BLaER1 treated with 17β-estradiol and CSF1 and Interleukin-3, amounts not matched to agents 10 nM and 100 nM (cell line): ENCODE measurements around the gene TP53BP2.
"Not testable (repeated sequence)": the region's sequence is repeated elsewhere in the genome, so short reads cannot be mapped to it uniquely, and the experiment has no call there.

ENCODE experiments used
- H3K27ac ChIP-seq, 11 experiments: shearing (Covaris generic); formaldehyde crosslinking; 2 replicates each; pipeline ENCODE4 v1.8.1; 2022
- H3K27me3 ChIP-seq, 11 experiments: shearing (Covaris generic); formaldehyde crosslinking; 2 replicates each; pipeline ENCODE4 v1.8.1; 2022
- H3K36me3 ChIP-seq, 11 experiments: shearing (Covaris generic); formaldehyde crosslinking; 2 replicates each; pipeline ENCODE4 v1.8.1; 2022
- H3K4me1 ChIP-seq, 10 experiments: shearing (Covaris generic); formaldehyde crosslinking; 2 replicates each; pipeline ENCODE4 v1.8.1; 2022
- H3K4me2 ChIP-seq, 11 experiments: shearing (Covaris generic); formaldehyde crosslinking; 2 replicates each; pipeline ENCODE4 v1.8.1; 2022
- H3K4me3 ChIP-seq, 10 experiments: shearing (Covaris generic); formaldehyde crosslinking; 2 replicates each; pipeline ENCODE4 v1.8.1; 2022
- H3K9ac ChIP-seq, 11 experiments: shearing (Covaris generic); formaldehyde crosslinking; 2 replicates each; pipeline ENCODE4 v1.8.1; 2022
- H3K9me3 ChIP-seq, 11 experiments: shearing (Covaris generic); formaldehyde crosslinking; replicated peaks in 1 of 11; 2 replicates each; pipeline ENCODE4 v1.8.1; 2022
- H4K20me1 ChIP-seq, 11 experiments: shearing (Covaris generic); formaldehyde crosslinking; 2 replicates each; pipeline ENCODE4 v1.8.1; 2022
- Cebpa-rat ChIP-seq, 11 experiments: shearing (Covaris generic); IDR thresholded peaks; 2 replicates each; pipeline ENCODE4 v1.8.1; 2022

TP53BP2 gene

DNA sequence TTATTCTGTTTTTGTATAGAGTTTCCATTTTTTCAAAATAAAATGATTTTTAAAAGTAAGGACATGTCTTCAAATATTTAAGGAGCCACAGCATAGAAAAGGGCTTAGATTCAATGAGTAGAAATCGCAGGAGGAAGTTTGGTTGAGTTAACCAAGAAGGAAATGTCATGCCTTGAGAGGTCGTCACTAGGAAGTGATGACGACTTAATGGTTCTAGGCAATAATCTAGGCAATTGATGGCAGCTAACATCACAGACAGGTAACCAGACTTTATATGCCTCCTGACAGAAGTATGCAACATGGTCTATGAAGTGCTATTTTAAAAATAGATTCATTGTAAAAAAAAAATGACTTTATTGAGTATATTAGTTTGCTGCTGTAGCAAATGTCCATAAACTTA, 32.1 kb upstream of the TP53BP2 start:
- Histone ChIP-seq H3K4me1 (no peaks in the 10 kb centered on the region), H3K9me3 (peaks cover 0 to 10% (median 0%) of the 10 kb centered on the region in 11 experiments; a peak in 3 of 22 replicates), H3K36me3 (no peaks in the 10 kb centered on the region), H3K4me3 (no peak overlapping the region), H3K27me3 (no peaks in the 10 kb centered on the region), H3K27ac (no peak overlapping the region), H3K9ac (no peak overlapping the region), H4K20me1 (no peaks in the 10 kb centered on the region), H3K4me2 (no peak overlapping the region)
- TF ChIP-seq Cebpa-rat (IDR thresholded peaks at IDR 0.05) = no peak

DNA sequence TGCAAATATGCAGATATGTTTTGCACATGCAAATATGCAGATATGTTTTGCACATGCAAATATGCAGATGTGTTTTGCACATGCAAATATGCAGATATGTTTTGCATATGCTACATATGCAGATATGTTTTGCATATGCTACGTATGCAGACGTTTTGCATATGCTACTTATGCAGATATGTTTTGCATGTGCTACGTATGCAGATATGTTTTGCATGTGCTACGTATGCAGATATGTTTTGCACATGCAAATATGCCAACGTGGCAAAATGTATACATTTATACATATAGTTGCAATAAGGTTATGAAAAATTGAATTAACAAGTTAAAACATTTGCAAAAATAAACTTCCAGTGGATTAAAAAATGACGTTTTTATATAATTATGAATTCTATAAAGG, 30.8 kb upstream of the TP53BP2 start:
- H3K9ac ChIP-seq = no peak overlapping the region
- no peaks in the 10 kb centered on the region for H4K20me1 ChIP-seq
- H3K4me2 ChIP-seq = no peak overlapping the region
- no peak overlapping the region for H3K27ac ChIP-seq
- no peaks in the 10 kb centered on the region for H3K36me3 ChIP-seq
- peaks cover 0 to 10% (median 0%) of the 10 kb centered on the region in 11 experiments; a peak in 3 of 22 replicates for H3K9me3 ChIP-seq
- 0 out of 20 replicates have a peak, but pooled peaks cover 0 to under 1% (median 0%) of the 10 kb centered on the region in 10 experiments for H3K4me1 ChIP-seq
- H3K27me3 ChIP-seq = no peaks in the 10 kb centered on the region
- no peak for TF ChIP-seq Cebpa-rat (IDR thresholded peaks at IDR 0.05)
- H3K4me3 ChIP-seq = no peak overlapping the region

DNA sequence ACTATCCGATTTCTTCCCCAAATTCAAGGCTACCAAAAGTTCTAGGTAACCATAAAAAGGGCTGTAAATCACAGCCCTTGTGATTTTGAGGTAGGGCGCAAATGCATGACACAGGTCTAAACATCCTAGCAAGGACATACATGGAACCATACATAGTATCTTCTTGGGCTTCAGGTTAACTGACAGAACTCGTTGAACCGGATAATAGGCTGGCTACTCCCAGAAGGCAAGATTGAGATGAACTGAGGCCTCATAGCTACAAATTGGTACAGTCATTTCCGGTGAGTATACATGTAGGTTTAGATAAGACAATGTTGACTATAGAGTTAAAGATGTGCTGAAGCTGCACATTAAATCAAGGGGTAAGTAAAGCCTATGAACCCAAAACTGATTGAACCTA, 27.3 kb upstream of the TP53BP2 start:
- H3K27me3 ChIP-seq = no peaks in the 10 kb centered on the region
- H3K36me3 ChIP-seq = no peaks in the 10 kb centered on the region
- H3K4me1 ChIP-seq = peaks cover 0 to 12% (median 9%) of the 10 kb centered on the region in 10 experiments; a peak in 9 of 20 replicates
- peaks cover 0 to 10% (median 0%) of the 10 kb centered on the region in 11 experiments; a peak in 5 of 22 replicates for H3K9me3 ChIP-seq
- H3K9ac ChIP-seq = no peak overlapping the region
- H3K4me3 ChIP-seq = no peak overlapping the region
- H3K4me2 ChIP-seq = no peak overlapping the region
- H3K27ac ChIP-seq = no peak overlapping the region
- TF ChIP-seq Cebpa-rat (IDR thresholded peaks at IDR 0.05) = no peak
- no peaks in the 10 kb centered on the region for H4K20me1 ChIP-seq

DNA sequence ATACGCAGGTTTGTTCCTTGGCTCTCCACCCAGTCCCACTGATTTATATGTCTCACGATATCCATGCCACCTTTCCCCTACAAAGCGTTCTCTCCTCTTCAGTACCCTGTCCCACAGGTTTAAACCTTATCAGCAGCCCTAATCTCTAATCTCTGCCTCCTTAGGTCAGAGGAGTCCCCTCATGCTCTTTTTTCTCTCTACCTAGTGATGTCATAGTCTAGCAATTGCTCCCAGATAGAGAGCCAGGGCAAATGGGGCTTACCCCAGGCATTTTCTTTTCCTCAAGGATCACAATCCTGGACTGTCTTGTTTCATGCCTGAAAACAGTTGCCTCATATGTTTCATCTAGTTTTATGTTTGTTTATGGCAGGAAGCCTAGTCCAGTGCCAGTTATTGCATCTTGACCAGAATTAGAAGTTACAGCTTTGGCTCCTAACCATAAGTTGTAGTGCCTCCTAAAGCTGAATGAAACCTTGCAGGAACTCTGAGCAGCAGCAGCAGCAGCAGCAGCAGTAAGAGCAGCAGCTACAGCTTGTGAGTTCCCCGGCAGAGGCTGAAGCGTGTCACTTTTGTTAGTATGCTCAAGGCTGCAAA, 26.7 kb upstream of the TP53BP2 start:
- Histone ChIP-seq H3K36me3 (no peaks in the 10 kb centered on the region), H3K9ac (no peak overlapping the region), H3K4me2 (no peak overlapping the region), H3K27me3 (no peaks in the 10 kb centered on the region), H3K9me3 (peaks cover 0 to 10% (median 0%) of the 10 kb centered on the region in 11 experiments; a peak in 5 of 22 replicates), H3K4me1 (peaks cover 0 to 12% (median 9%) of the 10 kb centered on the region in 10 experiments; a peak in 9 of 20 replicates), H4K20me1 (no peaks in the 10 kb centered on the region), H3K27ac (no peak overlapping the region), H3K4me3 (no peak overlapping the region)
- TF ChIP-seq Cebpa-rat (IDR thresholded peaks at IDR 0.05) = no peak

DNA sequence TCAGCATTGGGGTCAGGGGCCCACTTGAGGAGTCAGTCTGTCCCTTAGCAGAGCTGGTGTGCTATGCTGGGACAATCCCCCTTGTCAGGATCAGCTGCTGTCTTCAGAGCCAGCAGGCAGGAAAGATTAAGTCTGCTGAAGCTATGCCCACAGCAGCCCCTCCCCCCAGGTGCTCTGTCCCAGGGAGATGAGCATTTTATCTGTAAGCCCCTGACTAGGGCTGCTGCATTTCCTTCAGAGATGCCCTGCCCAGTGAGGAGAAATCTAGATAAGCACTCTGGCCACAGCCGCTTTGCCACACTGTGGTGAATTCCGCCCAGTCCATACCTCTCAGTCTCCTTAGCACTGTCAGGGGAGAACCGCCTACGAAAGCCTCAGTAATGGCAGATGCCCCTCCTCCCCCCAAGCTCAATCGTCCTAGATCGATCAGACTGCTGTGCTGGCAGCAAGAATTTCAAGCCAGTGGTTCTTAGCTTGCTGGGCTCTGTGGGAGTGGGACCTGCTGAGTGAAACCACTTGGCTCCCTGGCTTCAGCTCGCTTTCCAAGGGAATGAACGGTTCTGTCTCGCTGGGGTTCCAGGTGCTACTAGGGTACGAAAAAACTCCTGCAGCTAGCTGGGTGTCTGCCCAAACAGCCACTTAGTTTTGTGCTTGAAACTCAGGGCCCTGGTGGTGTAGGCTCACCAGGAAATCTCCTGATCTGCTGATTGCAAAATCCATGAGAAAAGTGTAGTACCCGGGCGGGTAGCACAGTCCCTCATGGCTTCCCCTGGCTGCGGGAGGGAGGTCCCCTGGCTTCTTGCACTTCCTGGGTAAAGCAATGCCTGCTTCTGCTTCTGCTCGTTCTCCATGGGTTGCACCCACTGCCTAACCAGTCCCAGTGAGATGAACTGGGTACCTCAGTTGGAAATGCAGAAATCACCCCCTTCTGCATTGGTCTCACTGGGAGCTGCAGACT, 25.1 kb upstream of the TP53BP2 start:
- no peaks in the 10 kb centered on the region for H4K20me1 ChIP-seq
- H3K9ac ChIP-seq = no peak overlapping the region
- no peak overlapping the region; a peak in 1 of 22 replicates for H3K27ac ChIP-seq
- TF ChIP-seq Cebpa-rat (IDR thresholded peaks at IDR 0.05) = no peak
- peaks cover 0 to 10% (median 0%) of the 10 kb centered on the region in 11 experiments; a peak in 5 of 22 replicates for H3K9me3 ChIP-seq
- H3K4me1 ChIP-seq = peaks cover 0 to 12% (median 9%) of the 10 kb centered on the region in 10 experiments; a peak in 9 of 20 replicates
- H3K36me3 ChIP-seq = no peaks in the 10 kb centered on the region
- no peak overlapping the region for H3K4me3 ChIP-seq
- no peaks in the 10 kb centered on the region for H3K27me3 ChIP-seq
- H3K4me2 ChIP-seq = peak overlapping the region in 7 of 11 experiments; percentile 14 to 70 (median 38); a peak in 13 of 22 replicates

DNA sequence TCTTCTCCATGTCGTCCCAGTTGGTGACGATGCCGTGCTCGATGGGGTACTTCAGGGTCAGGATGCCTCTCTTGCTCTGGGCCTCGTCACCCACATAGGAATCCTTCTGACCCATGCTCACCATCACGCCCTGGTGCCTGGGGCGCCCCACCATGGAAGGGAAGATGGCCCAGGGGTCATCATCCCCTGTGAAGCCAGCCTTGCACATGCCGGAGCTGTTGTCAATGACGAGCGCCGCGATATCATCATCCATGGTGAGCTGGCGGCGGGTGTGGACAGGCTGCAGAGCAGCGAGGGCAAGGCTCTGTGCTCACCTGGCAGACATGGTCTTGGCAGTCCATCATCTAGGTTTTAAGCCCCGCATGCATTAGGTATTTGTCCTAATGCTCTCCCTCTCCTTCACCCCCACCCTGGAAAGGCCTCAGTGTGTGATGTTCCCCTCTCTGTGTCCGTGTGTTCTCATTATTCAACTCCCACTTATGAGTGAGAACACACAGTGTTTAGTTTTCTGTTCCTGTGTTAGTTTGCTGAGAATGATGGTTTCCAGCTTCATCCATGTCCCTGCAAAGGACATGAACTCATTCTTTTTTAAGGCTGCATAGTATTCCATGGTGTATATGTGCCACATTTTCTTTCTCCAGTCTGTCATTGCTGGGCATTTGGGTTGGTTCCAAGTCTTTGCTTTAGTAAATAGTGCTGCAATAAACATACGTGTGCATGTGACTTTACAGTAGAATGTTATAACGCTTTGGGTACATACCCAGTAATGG, 19.0 kb upstream of the TP53BP2 start:
- H3K4me3 ChIP-seq, H3K4me2 ChIP-seq, H4K20me1 ChIP-seq, H3K9ac ChIP-seq, H3K36me3 ChIP-seq, H3K9me3 ChIP-seq, H3K27ac ChIP-seq, H3K4me1 ChIP-seq, H3K27me3 ChIP-seq: not testable (repeated sequence)

DNA sequence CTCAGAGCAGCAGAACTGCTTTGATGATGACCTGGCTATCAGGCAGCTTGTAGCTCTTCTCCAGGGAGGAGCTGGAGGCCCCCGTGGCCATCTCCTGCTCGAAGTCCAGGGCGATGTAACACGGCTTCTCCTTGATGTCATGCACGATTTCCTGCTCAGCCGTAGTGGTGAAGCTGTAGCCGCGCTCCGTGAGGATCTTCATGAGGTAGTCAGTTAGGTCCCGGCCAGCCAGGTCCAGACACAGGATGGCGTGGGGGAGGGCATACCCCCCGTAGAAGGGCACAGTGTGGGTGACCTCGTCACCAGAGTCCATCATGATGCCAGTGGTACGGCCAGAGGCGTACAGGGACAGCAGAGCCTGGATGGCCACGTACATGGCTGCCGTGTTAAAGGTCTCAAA, 18.3 kb upstream of the TP53BP2 start:
- no peak overlapping the region for H3K9ac ChIP-seq
- no peak overlapping the region for H3K4me3 ChIP-seq
- no peak for TF ChIP-seq Cebpa-rat (IDR thresholded peaks at IDR 0.05)
- H3K4me1 ChIP-seq = no peaks in the 10 kb centered on the region
- H3K9me3 ChIP-seq = peaks cover 0 to 10% (median 0%) of the 10 kb centered on the region in 11 experiments; a peak in 4 of 22 replicates
- no peaks in the 10 kb centered on the region for H4K20me1 ChIP-seq
- H3K36me3 ChIP-seq = no peaks in the 10 kb centered on the region
- H3K27ac ChIP-seq = no peak overlapping the region
- no peak overlapping the region for H3K4me2 ChIP-seq
- H3K27me3 ChIP-seq = no peaks in the 10 kb centered on the region

DNA sequence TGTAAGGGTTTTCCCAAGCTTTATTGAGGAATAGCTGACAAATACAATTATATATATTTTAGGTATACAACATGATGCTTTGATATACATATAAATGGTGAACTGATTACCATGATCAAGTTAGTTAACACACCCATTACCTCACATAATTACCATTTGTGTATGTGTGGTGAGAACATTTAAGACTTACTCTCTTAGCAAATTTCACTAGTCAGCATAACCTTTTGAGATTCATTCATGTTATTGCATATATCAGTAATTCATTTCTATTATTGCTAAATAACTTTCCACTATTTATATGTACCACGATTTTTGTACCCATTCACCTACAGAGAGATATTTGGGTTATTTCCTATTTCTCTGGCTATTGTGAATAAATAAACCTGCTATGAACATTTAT, 16.2 kb upstream of the TP53BP2 start:
- Histone ChIP-seq H3K27ac (no peak overlapping the region), H3K9ac (no peak overlapping the region), H3K4me3 (no peak overlapping the region), H3K9me3 (peaks cover 0 to 10% (median 0%) of the 10 kb centered on the region in 11 experiments; a peak in 4 of 22 replicates), H4K20me1 (no peaks in the 10 kb centered on the region), H3K27me3 (no peaks in the 10 kb centered on the region), H3K4me2 (no peak overlapping the region), H3K4me1 (no peaks in the 10 kb centered on the region), H3K36me3 (no peaks in the 10 kb centered on the region)
- no peak for TF ChIP-seq Cebpa-rat (IDR thresholded peaks at IDR 0.05)
